K562 (cell line): ENCODE measurements around the gene DCAKD. TPM values are rescaled to one million over a fixed set of nuclear protein-coding genes. Genes with fewer than 3 reads are reported as not detected.

ENCODE experiments used
- ATF2 ChIP-seq: sonication (generic); formaldehyde crosslinking; IDR thresholded peaks from 2 replicates; pipeline ENCODE4 v1.8.1; 2022; ENCODE audit warnings: missing genetic modification reagents
- E2F1 ChIP-seq: sonication (generic); formaldehyde crosslinking; IDR thresholded peaks from 2 replicates; pipeline ENCODE4 v1.8.1; 2023; ENCODE audit warnings: mild to moderate bottlenecking, missing genetic modification reagents, moderate library complexity
- GMEB1 ChIP-seq: fragments of 250-450 bp; sonication (Bioruptor Pico); IDR thresholded peaks from 2 replicates; pipeline ENCODE4 v1.4.0; 2020; ENCODE audit warnings: mild to moderate bottlenecking
- HIVEP1 ChIP-seq: fragments of 250-450 bp; sonication (Bioruptor Pico); IDR thresholded peaks from 2 replicates; pipeline ENCODE4 v1.4.0; 2020; ENCODE audit warnings: mild to moderate bottlenecking
- NONO ChIP-seq, 2 experiments: fragments of 200-400 bp in 1 of 2; fragments of 450-650 bp in 1 of 2; formaldehyde crosslinking in 1 of 2; IDR thresholded peaks; 2 replicates each; pipeline ENCODE4 v1.6.1; 2017; ENCODE audit warnings: low read depth in 2 of 2, mild to moderate bottlenecking in 2 of 2, moderate library complexity in 2 of 2, low read length in 1 of 2
- POLR3G ChIP-seq: IDR thresholded peaks from 2 replicates; pipeline ENCODE4 v1.6.1; 2011; ENCODE audit not compliant: insufficient read length, insufficient replicate concordance; ENCODE audit errors: extremely low read depth
- POU5F1 ChIP-seq: fragments of 150-350 bp; IDR thresholded peaks from 2 replicates; pipeline ENCODE4 v1.6.1; 2014; ENCODE audit warnings: borderline replicate concordance, low read length, low read depth, mild to moderate bottlenecking; ENCODE audit not compliant: partially characterized antibody
- RBM14 ChIP-seq: fragments of 200-400 bp; formaldehyde crosslinking; IDR thresholded peaks from 2 replicates; pipeline ENCODE4 v1.6.1; 2018; ENCODE audit warnings: low read depth, mild to moderate bottlenecking, low read length, moderate library complexity, borderline replicate concordance; ENCODE audit not compliant: insufficient read depth
- ZNF174 ChIP-seq: fragments of 250-450 bp; sonication (Bioruptor Pico); IDR thresholded peaks from 2 replicates; pipeline ENCODE4 v1.4.0; 2020; ENCODE audit warnings: mild to moderate bottlenecking
- ZNF445 ChIP-seq: fragments of 250-450 bp; sonication (Bioruptor Pico); IDR thresholded peaks from 2 replicates; pipeline ENCODE4 v1.4.0; 2020; ENCODE audit warnings: low read depth, mild to moderate bottlenecking, moderate library complexity
- ZNF512 ChIP-seq: IDR thresholded peaks from 2 replicates; pipeline ENCODE4 v1.6.1; 2016; ENCODE audit warnings: missing genetic modification characterization, missing compliant biosample characterization
- ZNF609 ChIP-seq: sonication (generic); formaldehyde crosslinking; IDR thresholded peaks from 2 replicates; pipeline ENCODE4 v1.8.1; 2023; ENCODE audit warnings: missing genetic modification reagents, mild to moderate bottlenecking, borderline replicate concordance
- polyA plus RNA-seq, 8 experiments: library from polyadenylated mRNA; depleted of rRNA in 4 of 8; stranded (reverse) in 5 of 8; unstranded in 3 of 8; fragments of >200 nt; fragmentation: Nextera tagmentation in 2 of 8; fragmentation: Illumina TruSeq in 1 of 8; extraction: Ambion mirVana in 2 of 8; extraction: Trizol in 1 of 8; gene quantifications; 2 replicates each; pipeline versions ENCODE4 v1.2.1 to v1.2.3, GENCODE V29; 2011 to 2014; ENCODE audit warnings: inconsistent platforms in 1 of 8, missing spikeins in 1 of 8
- total RNA-seq, 7 experiments: library from RNA; depleted of rRNA in 6 of 7; stranded (reverse); fragments of >200 nt in 6 of 7; fragmentation: Illumina TruSeq in 2 of 7; extraction: Trizol in 2 of 7; gene quantifications; 2 replicates each; pipeline versions ENCODE4 v1.2.1 to v1.2.3, GENCODE V29; 2011 to 2021; ENCODE audit warnings: low replicate concordance in 1 of 7

DCAKD gene
- total and polyA plus RNA-seq, 9 of the 15 experiments (the other 6 are each of a cell fraction or from before 2014, with no cell fraction given): 7.9 to 35.5 (median 21.4) TPM

GRCh38 chr17:45060797-45061605, 9.6 kb upstream of the DCAKD start, which contains the start of gene NMT1 (continued):
- TF ChIP-seq RBM14 (no peak), HIVEP1 (CRISPR knock-in tag) (peak; percentile 76), ZNF445 (no peak), GMEB1 (CRISPR knock-in tag) (peak; percentile 55), ZNF609 (CRISPR knock-in tag) (peak; percentile 72; the same call in 1 of the 2 replicates), ZNF174 (CRISPR knock-in tag) (peak; percentile 68; the same call in 1 of the 2 replicates), ATF2 (CRISPR knock-in tag) (no peak), POLR3G (no peak), NONO (IDR thresholded peaks at IDR 0.05; ENCODE audit: low read depth in 2 of 2, low read length in 1 of 2) (no peak; a peak in 1 of 4 replicates), E2F1 (no peak), ZNF512 (no peak), POU5F1 (peak; percentile 81)
